Measurements from ENCODE around the gene SAMD14.

SAMD14 gene

DNA sequence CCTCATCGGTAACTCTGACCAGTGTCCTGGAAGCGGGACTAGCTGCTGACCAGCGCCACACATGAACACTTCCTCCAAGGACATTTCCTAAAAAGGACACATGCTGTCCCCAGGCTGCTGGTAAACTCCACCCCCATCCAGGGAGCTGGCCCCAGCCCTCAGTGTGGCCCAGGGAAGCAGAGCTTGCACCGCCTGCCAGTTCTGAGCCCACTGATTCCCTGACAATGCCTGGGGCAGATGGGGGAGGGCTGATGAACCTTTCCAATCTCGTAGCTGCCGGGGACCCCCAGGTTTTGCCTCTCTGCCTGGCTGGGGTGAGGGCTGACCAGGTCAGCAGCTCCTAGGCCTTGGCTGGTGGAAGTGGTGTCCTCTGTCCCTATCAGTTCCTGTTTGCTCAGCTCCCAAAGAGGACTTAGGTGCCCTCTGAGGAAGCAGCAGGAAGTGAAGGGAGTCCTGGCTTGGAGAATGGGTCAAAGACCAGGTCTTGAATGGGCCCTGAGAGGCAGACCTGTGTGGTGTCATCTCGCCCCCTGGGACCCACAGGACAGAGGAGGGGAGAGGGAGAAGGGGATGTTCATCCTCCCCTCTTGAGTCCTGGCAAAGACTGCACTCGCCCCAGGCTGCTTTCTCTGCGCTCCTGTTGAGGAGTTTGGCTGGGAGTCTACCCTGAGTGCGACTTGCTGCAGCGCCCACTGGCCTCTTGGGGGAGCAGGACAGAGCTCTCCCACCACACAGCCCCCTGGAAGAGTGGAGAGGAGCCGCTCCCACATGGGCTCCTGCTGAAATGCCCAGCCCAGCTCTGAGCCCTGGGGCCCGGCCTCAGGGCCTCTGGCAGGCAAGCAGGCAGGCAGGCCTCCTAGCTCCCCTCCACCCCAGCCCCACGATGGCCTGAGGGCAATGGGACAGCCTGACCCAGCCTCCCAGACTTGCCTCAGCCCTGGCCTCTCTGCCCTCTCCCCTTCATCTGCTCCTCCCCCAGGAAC is 18.0 kb downstream of the SAMD14 start:
- DNase-seq, result no peak

DNA sequence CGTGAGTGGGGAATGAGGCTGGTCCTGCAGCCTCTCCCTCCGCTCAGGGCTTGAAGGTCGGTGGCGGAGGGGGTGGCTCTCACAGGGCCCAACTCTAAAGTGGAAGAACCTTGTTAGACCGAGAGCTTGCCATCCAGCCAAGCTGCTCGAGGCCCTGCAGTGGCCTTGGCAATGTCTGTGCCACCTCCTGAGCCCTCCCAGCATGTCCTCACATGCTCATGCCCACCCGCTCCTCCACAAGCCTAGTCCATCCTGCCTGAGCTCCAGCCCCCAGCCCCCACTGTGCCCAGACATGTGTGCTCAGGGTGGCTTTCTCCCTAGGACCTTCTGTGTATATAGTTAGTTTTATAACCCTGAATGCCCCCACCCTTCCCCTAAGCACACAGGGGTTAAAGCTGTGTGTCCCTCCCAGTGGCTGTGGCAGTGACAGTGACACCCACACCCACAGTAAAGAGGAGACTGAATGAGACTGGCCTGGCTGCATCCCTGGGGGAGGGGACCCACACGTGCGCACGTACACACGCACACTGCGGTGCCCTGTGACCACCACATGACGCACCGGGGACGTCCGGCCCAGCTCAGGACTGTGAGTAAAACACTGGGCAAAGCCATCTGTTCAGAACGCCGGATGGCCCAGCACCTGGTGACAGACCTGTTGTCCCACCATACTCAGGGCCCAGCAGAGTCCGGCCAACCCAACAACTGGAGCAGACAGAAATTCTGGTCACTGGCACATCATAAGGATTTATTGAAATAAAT is 19.2 kb downstream of the SAMD14 start:
- no peak for DNase-seq

DNA sequence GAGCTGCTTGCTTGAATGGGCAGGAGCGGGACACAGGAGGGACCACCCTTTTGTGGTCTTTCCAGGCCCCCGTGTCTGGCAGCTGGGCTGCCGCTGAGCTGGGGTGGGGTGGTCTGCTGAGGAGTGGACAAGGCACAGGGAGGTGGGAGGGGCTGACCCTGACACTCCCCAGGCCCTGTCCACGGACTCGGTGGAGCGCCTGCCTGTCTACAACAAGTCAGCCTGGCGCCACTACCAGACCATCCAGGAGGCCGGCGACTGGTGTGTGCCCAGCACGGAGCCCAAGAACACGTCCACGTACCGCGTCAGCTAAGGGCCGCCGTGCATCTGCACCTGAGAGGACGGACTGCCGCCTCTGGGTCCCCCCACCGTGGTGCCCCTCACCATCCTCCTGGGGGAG is 20.2 kb downstream of the SAMD14 start:
- no peak for DNase-seq

GRCh38 chr17:50109207-50109606 is 20.8 kb downstream of the SAMD14 start:
- DNase-seq, result no peak

DNA sequence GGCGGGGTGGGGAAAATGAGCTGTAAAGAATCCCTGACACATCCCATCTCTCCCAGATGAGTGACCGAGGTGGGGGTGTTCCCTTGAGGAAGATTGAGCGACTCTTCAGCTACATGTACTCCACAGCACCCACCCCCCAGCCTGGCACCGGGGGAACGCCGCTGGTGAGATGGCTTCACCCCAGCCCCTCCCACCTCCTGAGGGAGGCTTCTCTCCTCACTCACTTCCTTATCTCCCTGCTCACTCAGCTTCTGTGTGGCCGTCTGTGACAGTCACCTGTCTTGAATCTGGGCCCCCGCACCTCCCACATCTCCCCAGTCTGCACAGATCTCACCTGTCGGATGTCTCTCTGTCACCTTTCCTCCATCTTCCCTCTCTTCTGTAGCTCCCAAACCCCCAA is 21.4 kb downstream of the SAMD14 start:
- no peak for DNase-seq

DNA sequence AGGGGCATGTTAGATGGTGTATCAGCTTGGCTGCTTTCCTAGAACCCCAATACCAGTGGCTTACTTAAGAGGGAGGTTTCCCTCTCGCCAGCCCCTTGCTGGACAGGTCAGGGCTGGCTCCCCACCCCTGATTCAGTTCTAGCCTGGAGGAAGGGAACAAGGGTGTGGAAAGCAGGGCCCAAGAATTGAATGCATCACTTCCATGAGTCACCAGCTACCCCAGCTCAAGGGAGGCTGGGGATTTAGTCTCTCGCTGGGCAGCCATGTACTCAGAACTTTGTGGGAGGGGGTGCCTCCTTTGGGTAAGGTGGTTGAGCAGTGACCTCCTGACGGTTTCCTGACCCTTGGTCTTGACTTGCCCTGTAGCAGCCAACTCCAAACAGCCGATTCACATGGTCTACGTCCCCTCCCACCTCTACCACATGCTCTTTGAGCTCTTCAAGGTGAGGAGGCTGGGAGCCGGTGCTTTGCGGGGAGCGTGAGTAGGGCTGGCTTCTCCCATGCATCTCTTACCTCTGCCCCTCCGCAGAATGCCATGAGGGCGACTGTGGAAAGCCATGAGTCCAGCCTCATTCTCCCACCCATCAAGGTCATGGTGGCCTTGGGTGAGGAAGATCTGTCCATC is 22.1 kb downstream of the SAMD14 start:
- no peak for DNase-seq

GRCh38 chr17:50106393-50107131 is 23.4 kb downstream of the SAMD14 start:
- DNase-seq, result no peak

DNA sequence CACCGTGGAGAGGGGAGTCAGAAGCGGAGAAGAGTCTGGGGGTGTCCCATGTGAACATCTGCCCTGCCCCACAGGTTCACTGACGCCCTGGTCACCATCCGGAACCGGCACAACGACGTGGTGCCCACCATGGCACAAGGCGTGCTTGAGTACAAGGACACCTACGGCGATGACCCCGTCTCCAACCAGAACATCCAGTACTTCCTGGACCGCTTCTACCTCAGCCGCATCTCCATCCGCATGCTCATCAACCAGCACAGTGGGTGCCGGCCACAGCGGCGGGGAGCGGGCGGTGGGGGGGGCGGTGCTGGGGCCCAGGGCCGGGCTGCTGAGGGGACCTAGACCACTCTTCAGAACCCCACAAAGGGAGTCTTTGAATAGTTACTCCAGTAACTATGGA is 24.1 kb downstream of the SAMD14 start:
- no peak for DNase-seq

- DNase-seq, result no peak
These were observed 26.0 kb downstream of the SAMD14 start for GRCh38 chr17:50103941-50104340.

GRCh38 chr17:50103252-50103651 is 26.7 kb downstream of the SAMD14 start:
- DNase-seq, result no peak

DNA sequence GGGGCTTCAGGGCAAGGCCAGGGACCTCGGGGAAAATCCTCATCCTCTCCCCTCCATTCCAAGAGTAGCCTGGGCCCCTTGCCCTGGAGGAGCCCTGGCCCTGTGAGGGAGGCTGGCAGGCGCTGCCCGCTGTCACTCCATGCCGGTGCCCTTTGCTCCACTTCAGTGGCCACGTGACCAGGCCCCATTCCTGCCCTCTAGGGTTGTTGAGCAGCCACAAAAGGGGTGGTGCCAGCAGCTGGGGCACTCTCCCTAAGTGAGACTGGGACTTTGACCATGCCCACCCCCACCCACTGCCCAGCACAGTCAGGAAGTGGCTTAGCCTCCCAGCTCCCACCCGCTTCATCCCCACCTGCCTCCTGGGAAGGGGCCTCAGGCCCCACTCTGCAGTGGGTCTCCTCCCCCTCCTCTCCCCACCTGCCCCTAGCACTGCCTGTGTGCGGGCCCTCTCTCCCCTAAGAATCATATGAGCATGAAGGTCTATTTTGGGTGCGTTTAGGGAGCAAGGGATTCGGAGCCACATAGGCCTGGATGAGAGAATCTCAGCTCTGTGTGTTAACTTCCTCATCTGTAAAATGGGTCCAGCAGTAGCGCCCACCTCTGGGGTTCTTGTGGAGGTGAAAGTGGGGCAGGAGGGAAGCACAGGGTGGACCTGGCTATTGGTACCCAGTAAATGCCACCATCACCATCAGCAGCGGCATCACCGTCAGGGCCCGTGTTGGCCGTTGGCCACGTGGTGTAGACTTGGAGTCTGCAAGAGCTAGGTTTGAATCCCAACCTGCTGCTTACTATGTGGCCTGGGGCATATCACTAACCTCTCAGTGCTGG is 27.6 kb downstream of the SAMD14 start:
- no peak for DNase-seq

DNA sequence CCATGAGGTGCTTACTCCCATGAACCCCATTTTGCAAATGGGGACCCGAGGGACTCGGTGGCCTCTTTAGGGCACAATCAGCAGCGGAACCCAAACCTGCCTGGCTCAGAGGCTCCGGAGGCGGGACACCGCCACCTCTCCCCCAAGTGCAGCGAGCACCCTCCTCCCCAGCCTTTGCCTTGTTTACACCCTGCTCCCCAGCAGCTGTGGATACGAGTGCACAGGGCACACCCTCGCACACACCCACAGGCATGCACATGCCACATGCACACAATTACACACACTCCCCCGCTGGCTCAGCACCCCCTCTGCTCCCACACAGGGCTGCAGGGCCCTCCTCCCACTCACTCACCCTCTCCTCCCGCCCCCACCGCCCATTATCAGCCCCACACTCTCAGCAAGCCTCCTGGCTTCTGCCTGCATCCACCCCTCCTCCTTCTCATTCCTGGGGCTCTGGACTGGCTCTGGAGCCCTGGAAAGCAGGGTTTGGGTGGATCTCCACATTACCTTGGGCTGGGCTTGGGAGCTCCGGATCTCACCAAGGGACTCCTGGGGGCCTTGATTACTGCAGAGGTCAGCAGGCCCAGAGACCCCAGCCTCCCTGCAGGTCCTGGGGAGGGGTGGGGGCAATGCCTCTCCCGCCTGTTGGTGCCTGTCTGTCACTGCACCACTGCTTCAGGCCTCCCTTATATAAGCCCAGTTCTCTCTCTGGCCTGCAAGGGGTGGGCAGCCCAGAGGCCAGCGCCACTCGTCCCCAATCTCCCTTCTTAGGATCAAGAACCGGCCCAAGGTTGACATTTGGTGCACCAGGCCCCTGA is 28.4 kb downstream of the SAMD14 start:
- no peak for DNase-seq

GRCh38 chr17:50100921-50101345 is 29.0 kb downstream of the SAMD14 start:
- DNase-seq, result no peak

DNA sequence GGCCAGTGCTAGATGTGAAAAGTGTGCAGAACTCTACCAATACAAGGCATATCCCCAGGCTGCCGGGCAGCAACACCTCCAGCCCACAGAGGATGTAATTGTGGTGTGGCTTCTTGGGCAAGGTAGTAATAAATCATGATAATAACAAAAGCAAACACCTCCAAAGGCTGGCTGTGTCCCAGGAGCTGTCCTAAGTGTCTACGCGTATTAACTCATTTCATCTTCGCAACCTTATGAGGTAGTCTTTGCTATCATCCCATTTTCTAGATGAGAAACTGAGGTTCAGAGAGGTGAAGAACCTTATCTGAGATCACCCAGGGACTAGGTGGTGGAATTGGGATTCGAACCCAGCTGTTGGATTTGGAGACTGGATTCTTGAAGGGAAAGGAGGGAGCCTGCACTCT is 29.5 kb downstream of the SAMD14 start:
- DNase-seq, result no peak

- DNase-seq, result no peak
These were observed 31.0 kb downstream of the SAMD14 start for GRCh38 chr17:50099003-50099402.

- no peak for DNase-seq
These were observed 31.4 kb downstream of the SAMD14 start for GRCh38 chr17:50098583-50098982.

GRCh38 chr17:50097926-50098325 is 32.0 kb downstream of the SAMD14 start:
- no peak for DNase-seq

DNA sequence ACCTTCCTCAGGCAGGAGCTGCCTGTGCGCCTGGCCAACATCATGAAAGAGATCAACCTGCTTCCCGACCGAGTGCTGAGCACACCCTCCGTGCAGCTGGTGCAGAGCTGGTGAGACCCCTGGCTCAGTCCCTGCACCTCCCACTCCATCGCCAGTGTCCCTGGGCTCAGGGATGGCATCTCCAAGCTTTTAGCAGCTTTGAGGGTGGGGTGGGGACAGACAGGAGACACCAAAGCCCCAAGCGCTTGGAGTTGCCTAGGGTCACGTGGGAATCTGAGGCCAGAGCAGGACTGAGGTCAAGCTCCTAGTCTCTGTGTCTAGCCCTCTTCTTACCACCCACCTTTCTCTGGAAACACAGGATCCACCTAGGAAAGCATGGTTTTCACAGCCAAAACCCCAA is 32.5 kb downstream of the SAMD14 start:
- no peak for DNase-seq

- DNase-seq, result no peak
These were observed 33.2 kb downstream of the SAMD14 start for GRCh38 chr17:50096758-50097157.

GRCh38 chr17:50096092-50096491 is 33.9 kb downstream of the SAMD14 start:
- no peak for DNase-seq

- DNase-seq, result no peak
These were observed 34.3 kb downstream of the SAMD14 start for GRCh38 chr17:50095626-50096037.

All from activated CD8-positive, alpha-beta memory T cell treated with anti-CD3 and anti-CD28 coated beads, Interleukin-2, amount 50 U/mL, for 48 hours (primary cell).